ENCODE results near the gene PKM. TPM values are rescaled to one million over a fixed set of nuclear protein-coding genes. Genes with fewer than 3 reads are reported as not detected.
"Not testable (repeated sequence)": the region's sequence is repeated elsewhere in the genome, so short reads cannot be mapped to it uniquely, and the experiment has no call there.

Gene PKM
- total RNA-seq (100 to 1,000 TPM; 521 to 530 TPM), polyA plus RNA-seq (ENCODE audit: insufficient read depth, low read depth, low replicate concordance) (602 TPM)
- long read RNA-seq, donor 1, transcript PKM-214 (2 exons, 2,301 nt) = minor isoform, 8 of 248 reads
- long read RNA-seq, donor 1, transcript PKM-202 (11 exons, 2,318 nt) = major isoform, 75 of 248 reads
- long read RNA-seq, donor 1, partial matches to known transcripts = 134 of 248 reads
- long read RNA-seq, donor 1, other reads (novel, unspliced or antisense) = 25 of 248 reads
- long read RNA-seq, donor 2, transcript PKM-202 (11 exons, 2,318 nt) = major isoform, 74 of 156 reads
- long read RNA-seq, donor 2, transcript PKM-212 (3 exons, 3,016 nt) = minor isoform, 7 of 156 reads
- long read RNA-seq, donor 2, transcript PKM-214 (2 exons, 2,301 nt) = minor isoform, 8 of 156 reads
- long read RNA-seq, donor 2, partial matches to known transcripts = 39 of 156 reads
- long read RNA-seq, donor 2, other reads (novel, unspliced or antisense) = 24 of 156 reads

- WGBS, 2 donors = 0 to 1% methylated on average over 13 to 67 of the region's 67 CpGs
- H3K9me3 ChIP-seq = no peaks in the 10 kb centered on the region
- TF ChIP-seq CTCF (IDR thresholded peaks at IDR 0.05) (no peak), POLR2A (IDR thresholded peaks at IDR 0.05) (peak; percentile 38)
- DNase-seq = peak; percentile 98
- intact Hi-C loops (cut with DNase I; ENCODE audit: low total_unique reads) = loop anchor here (2.0 kb wide), 1 partner anchor 42 kb away; the partner anchor contains the start of gene PARP6
- H3K27me3 ChIP-seq = no peaks in the 10 kb centered on the region
- H3K36me3 ChIP-seq (ENCODE audit: low read depth, missing control alignments) = no peaks in the 10 kb centered on the region
- H3K4me1 ChIP-seq = peaks cover 39% of the 10 kb centered on the region
- H3K4me3 ChIP-seq = peak within 1 kb of the TSS; percentile 84 to 93
- peak within 1 kb of the TSS; percentile 96 for H3K27ac ChIP-seq
These were observed at the start of gene PKM for GRCh38 chr15:72231066-72231832. Gene PKM (minus strand): TSS chr15:72231190. CDS start chr15:72219097, 12,093 bp downstream.

- intact Hi-C loops (cut with DNase I; ENCODE audit: low total_unique reads) = no loop called here
- DNase-seq = no peak
- Histone ChIP-seq H3K36me3 (ENCODE audit: low read depth, missing control alignments) (no peaks in the 10 kb centered on the region), H3K27ac (no peak overlapping the region), H3K27me3 (no peaks in the 10 kb centered on the region), H3K9me3 (no peaks in the 10 kb centered on the region), H3K4me3 (no peak overlapping the region), H3K4me1 (no peaks in the 10 kb centered on the region)
- no peak for TF ChIP-seq POLR2A (IDR thresholded peaks at IDR 0.05)
- no peak for TF ChIP-seq CTCF (IDR thresholded peaks at IDR 0.05)
- WGBS, 2 donors = 57 to 60% methylated on average over 2 of the region's 2 CpGs
These were observed 49.8 kb upstream of the PKM start for GRCh38 chr15:72280751-72281150.

- no peak overlapping the region for H3K4me3 ChIP-seq
- H3K27me3 ChIP-seq = no peaks in the 10 kb centered on the region
- TF ChIP-seq POLR2A (IDR thresholded peaks at IDR 0.05) (no peak), CTCF (IDR thresholded peaks at IDR 0.05) (no peak)
- no peaks in the 10 kb centered on the region for H3K9me3 ChIP-seq
- intact Hi-C loops (cut with DNase I; ENCODE audit: low total_unique reads) = loop anchor here (10.0 kb wide), 1 partner anchor 74 kb away; no protein-coding TSS in a partner anchor
- H3K36me3 ChIP-seq (ENCODE audit: low read depth, missing control alignments) = no peaks in the 10 kb centered on the region
- DNase-seq = no peak
- no peak overlapping the region for H3K27ac ChIP-seq
- 83 to 100% methylated on average over 1 of the region's 1 CpG for WGBS, 2 donors
- no peaks in the 10 kb centered on the region for H3K4me1 ChIP-seq
These were observed 47.7 kb upstream of the PKM start for GRCh38 chr15:72278737-72279136.

GRCh38 chr15:72276326-72276700 is 45.3 kb upstream of the PKM start:
- peaks cover 9% of the 10 kb centered on the region for H3K4me1 ChIP-seq
- no peaks in the 10 kb centered on the region for H3K9me3 ChIP-seq
- H3K27ac ChIP-seq = no peak overlapping the region
- DNase-seq = no peak
- H3K4me3 ChIP-seq = no peak overlapping the region
- intact Hi-C loops (cut with DNase I; ENCODE audit: low total_unique reads) = loop anchor here (10.0 kb wide), 1 partner anchor 72 kb away; no protein-coding TSS in a partner anchor
- no peaks in the 10 kb centered on the region for H3K27me3 ChIP-seq
- H3K36me3 ChIP-seq (ENCODE audit: low read depth, missing control alignments) = no peaks in the 10 kb centered on the region
- no peak for TF ChIP-seq POLR2A (IDR thresholded peaks at IDR 0.05)
- TF ChIP-seq CTCF (IDR thresholded peaks at IDR 0.05) = no peak

GRCh38 chr15:72275635-72276325 is 44.8 kb upstream of the PKM start:
- not testable (repeated sequence) for H3K4me3 ChIP-seq; H3K9me3 ChIP-seq; DNase-seq; H3K27me3 ChIP-seq; H3K27ac ChIP-seq; H3K36me3 ChIP-seq (ENCODE audit: low read depth, missing control alignments)
- intact Hi-C loops (cut with DNase I; ENCODE audit: low total_unique reads) = loop anchor here (10.0 kb wide), 1 partner anchor 71 kb away; no protein-coding TSS in a partner anchor
- peaks cover 13% of the 10 kb centered on the region for H3K4me1 ChIP-seq
